Fibroblast of skin of scalp (primary cell): ENCODE data around the gene DERA.
"Not testable (repeated sequence)": the region's sequence is repeated elsewhere in the genome, so short reads cannot be mapped to it uniquely, and the experiment has no call there.

Source experiments
- DNase-seq: peaks from one replicate; pipeline ENCODE4 v3.0.0-alpha.2; 2013

The DERA gene

GRCh38 chr12:15966426-15966825 lies 55.3 kb downstream of the DERA start:
- peak; percentile 71 for DNase-seq

GRCh38 chr12:15967053-15967452 lies 55.9 kb downstream of the DERA start:
- not testable (repeated sequence) for DNase-seq

- no peak for DNase-seq
These were observed 60.1 kb downstream of the DERA start for GRCh38 chr12:15971211-15971610.

GRCh38 chr12:15972894-15973293 lies 61.8 kb downstream of the DERA start:
- DNase-seq = no peak

GRCh38 chr12:15977999-15978951 lies 67.1 kb downstream of the DERA start:
- peak; percentile 49 for DNase-seq

- DNase-seq = peak; percentile 93
These were observed 68.3 kb downstream of the DERA start for GRCh38 chr12:15979096-15980092.

GRCh38 chr12:15982071-15982470 lies 70.9 kb downstream of the DERA start:
- DNase-seq = no peak

- DNase-seq = peak; percentile 74
These were observed 71.3 kb downstream of the DERA start for GRCh38 chr12:15982471-15982870.

- no peak for DNase-seq
These were observed 71.8 kb downstream of the DERA start for GRCh38 chr12:15982921-15983320.

GRCh38 chr12:15984097-15984800 lies 73.1 kb downstream of the DERA start:
- no peak for DNase-seq

GRCh38 chr12:15984963-15985362 lies 73.8 kb downstream of the DERA start:
- DNase-seq = no peak

- no peak for DNase-seq
These were observed 76.6 kb downstream of the DERA start for GRCh38 chr12:15987696-15988095.

GRCh38 chr12:15988983-15989755 lies 78.0 kb downstream of the DERA start:
- no peak for DNase-seq

GRCh38 chr12:15995801-15996200 lies 84.7 kb downstream of the DERA start:
- DNase-seq = no peak

GRCh38 chr12:15996254-15996653 lies 85.1 kb downstream of the DERA start:
- DNase-seq = peak; percentile 83

GRCh38 chr12:15996948-15997347 lies 85.8 kb downstream of the DERA start:
- no peak for DNase-seq

GRCh38 chr12:15997910-15998309 lies 86.8 kb downstream of the DERA start:
- no peak for DNase-seq

- no peak for DNase-seq
These were observed 91.7 kb downstream of the DERA start for GRCh38 chr12:16002880-16003279.

GRCh38 chr12:16003460-16003859 lies 92.3 kb downstream of the DERA start:
- no peak for DNase-seq

GRCh38 chr12:16006752-16007151 lies 95.6 kb downstream of the DERA start:
- DNase-seq = peak; percentile 14

GRCh38 chr12:16008421-16008824 lies 97.3 kb downstream of the DERA start:
- no peak for DNase-seq

- peak; percentile 26 for DNase-seq
These were observed 101.0 kb downstream of the DERA start for GRCh38 chr12:16012117-16012516.
